CD4-positive, alpha-beta T cell (primary cell): ENCODE data around the gene PRKAG3. TPM values are rescaled to one million over a fixed set of nuclear protein-coding genes. Genes with fewer than 3 reads are reported as not detected.

Experiments used
- ATAC-seq: fragments of 200-7000 bp; cut with Tn5 transposase; one replicate; pipeline ENCODE4 v1.10.0; 2022; ENCODE audit warnings: mild to moderate bottlenecking; ENCODE audit not compliant: poor library complexity
- CTCF ChIA-PET: fragments of 350-600 bp; sonication (Branson Sonifier 250); formaldehyde crosslinking; loops from one replicate; lab custom pipeline; 2021; ENCODE audit warnings: antibody characterized with exemption, inconsistent platforms; lab: Charles Lee
- POLR2A ChIA-PET: fragments of 350-600 bp; sonication (Branson Sonifier 250); formaldehyde crosslinking; loops from one replicate; lab custom pipeline; 2021; ENCODE audit warnings: antibody characterized with exemption, inconsistent platforms; lab: Charles Lee
- DNase-seq, 14 experiments: peaks; one replicate each; pipeline ENCODE4 v3.0.0-alpha.2; 2013 to 2020; ENCODE audit warnings: mixed read lengths in 2 of 14
- H3K27ac ChIP-seq, 2 donors: one replicate each; pipeline versions ENCODE4 v1.5.1 to v1.7.0; 2013; ENCODE audit warnings: low read length in 2 of 2, low read depth in 1 of 2, mild to moderate bottlenecking in 1 of 2
- H3K27me3 ChIP-seq, 2 experiments: 1 replicate in 1 of 2; 2 replicates in 1 of 2; pipeline versions ENCODE4 v1.6.1 to v1.7.0; 2013; ENCODE audit warnings: low read length in 2 of 2, control low read depth in 1 of 2, mild to moderate bottlenecking in 1 of 2, moderate library complexity in 1 of 2; ENCODE audit not compliant: insufficient read depth in 2 of 2, control insufficient read depth in 1 of 2
- H3K36me3 ChIP-seq: one replicate; pipeline ENCODE4 v1.6.1; 2013; ENCODE audit warnings: low read length, control low read depth; ENCODE audit not compliant: insufficient read depth
- H3K4me1 ChIP-seq: one replicate; pipeline ENCODE4 v1.6.1; 2013; ENCODE audit warnings: low read length, control low read depth; ENCODE audit not compliant: insufficient read depth
- H3K4me3 ChIP-seq: one replicate; pipeline ENCODE4 v1.5.1; 2013; ENCODE audit warnings: mild to moderate bottlenecking, low read length, moderate library complexity
- H3K9me3 ChIP-seq, 2 experiments: 1 replicate in 1 of 2; 2 replicates in 1 of 2; pipeline versions ENCODE4 v1.6.1 to v1.7.0; 2013; ENCODE audit warnings: low read length in 2 of 2, mild to moderate bottlenecking in 2 of 2, control low read depth in 1 of 2, moderate library complexity in 1 of 2; ENCODE audit not compliant: control insufficient read depth in 1 of 2, insufficient read depth in 1 of 2
- H3K27ac Mint-ChIP-seq: one replicate; pipeline ENCODE4 v1.8.0; 2020; ENCODE audit warnings: mixed read lengths
- H3K27me3 Mint-ChIP-seq: one replicate; pipeline ENCODE4 v1.8.0; 2021; ENCODE audit warnings: mixed read lengths
- H3K36me3 Mint-ChIP-seq: one replicate; pipeline ENCODE4 v1.8.0; 2021; ENCODE audit warnings: low read depth, mixed read lengths
- H3K4me1 Mint-ChIP-seq: one replicate; pipeline ENCODE4 v1.8.0; 2021; ENCODE audit warnings: low read depth, mixed read lengths
- H3K4me3 Mint-ChIP-seq: one replicate; pipeline ENCODE4 v1.8.0; 2020; ENCODE audit warnings: mild to moderate bottlenecking, mixed read lengths
- H3K9me3 Mint-ChIP-seq: one replicate; pipeline ENCODE4 v1.8.0; 2020; ENCODE audit warnings: mixed read lengths
- CTCF ChIP-seq: fragments of 200-600 bp; IDR thresholded peaks from one replicate; pipeline ENCODE4 v1.8.0; 2022; ENCODE audit warnings: antibody characterized with exemption, mild to moderate bottlenecking
- intact Hi-C, 2 experiments: fragments of 100-400 bp; cut with DNase I in 1 of 2; cut with micrococcal nuclease in 1 of 2; formaldehyde crosslinking; loops; one replicate each; pipeline versions ENCODE4 v1.15.1 to v1.9.0; 2023 to 2025; cut with DNase I, micrococcal nuclease
- total RNA-seq, 174 experiments: library from RNA in 2 of 174; stranded (reverse) in 2 of 174; gene quantifications; one replicate each; pipeline ENCODE4 v1.2.3 and lab custom pipeline; 2021 to 2026

The PRKAG3 gene
- total RNA-seq, 2 experiments from 2014 or later = not detected

- H3K4me1 ChIP-seq = no peaks in the 10 kb centered on the region
- intact Hi-C loops = no loop called here
- H3K27ac ChIP-seq = no peak overlapping the region
- ATAC-seq (no peak), DNase-seq (no peak)
- Mint-ChIP-seq H3K27ac (no peak overlapping the region), H3K27me3 (peaks cover 42% of the 10 kb centered on the region), H3K36me3 (no peaks in the 10 kb centered on the region), H3K4me1 (no peaks in the 10 kb centered on the region), H3K4me3 (no peak overlapping the region), H3K9me3 (no peaks in the 10 kb centered on the region)
- H3K36me3 ChIP-seq = no peaks in the 10 kb centered on the region
- ChIA-PET POLR2A (no interaction called here), CTCF (no interaction called here)
- no peak for TF ChIP-seq CTCF
- H3K9me3 ChIP-seq = no peaks in the 10 kb centered on the region
- H3K27me3 ChIP-seq = peaks cover 13 to 14% of the 10 kb centered on the region in 2 experiments
- no peak overlapping the region for H3K4me3 ChIP-seq
These were observed 19.3 kb downstream of the PRKAG3 start for GRCh38 chr2:218812096-218812815.

GRCh38 chr2:218811382-218811781 lies 20.2 kb downstream of the PRKAG3 start:
- Histone ChIP-seq H3K36me3 (no peaks in the 10 kb centered on the region), H3K27me3 (peaks cover 11 to 18% of the 10 kb centered on the region in 2 experiments), H3K9me3 (no peaks in the 10 kb centered on the region), H3K4me1 (no peaks in the 10 kb centered on the region), H3K27ac (no peak overlapping the region), H3K4me3 (no peak overlapping the region)
- Mint-ChIP-seq H3K4me1 (no peaks in the 10 kb centered on the region), H3K27ac (no peak overlapping the region), H3K27me3 (peaks cover 43% of the 10 kb centered on the region), H3K36me3 (no peaks in the 10 kb centered on the region), H3K9me3 (no peaks in the 10 kb centered on the region), H3K4me3 (no peak overlapping the region)
- DNase-seq = no peak
- POLR2A ChIA-PET = no interaction called here
- TF ChIP-seq CTCF = no peak
- intact Hi-C loops = no loop called here
- CTCF ChIA-PET = interaction anchor here (1.1 kb wide), 1 partner anchor 14 kb away, joined by 3 read pairs; no protein-coding TSS in a partner anchor
- no peak for ATAC-seq

- H3K9me3 Mint-ChIP-seq = no peaks in the 10 kb centered on the region
- intact Hi-C loops = no loop called here
These were observed 21.3 kb downstream of the PRKAG3 start for GRCh38 chr2:218810256-218810655.

More at GRCh38 chr2:218810256-218810655, 21.3 kb downstream of the PRKAG3 start:
- Mint-ChIP-seq H3K4me1 (no peaks in the 10 kb centered on the region), H3K27ac (no peak overlapping the region), H3K4me3 (no peak overlapping the region), H3K27me3 (peaks cover 50% of the 10 kb centered on the region), H3K36me3 (no peaks in the 10 kb centered on the region)
- Histone ChIP-seq H3K9me3 (no peaks in the 10 kb centered on the region), H3K4me3 (no peak overlapping the region), H3K27ac (no peak overlapping the region), H3K36me3 (no peaks in the 10 kb centered on the region), H3K27me3 (peaks cover 11 to 20% of the 10 kb centered on the region in 2 experiments), H3K4me1 (no peaks in the 10 kb centered on the region)
- no peak for DNase-seq
- TF ChIP-seq CTCF = no peak
- ATAC-seq = no peak
- POLR2A ChIA-PET = no interaction called here
- CTCF ChIA-PET = interaction anchor here (1.1 kb wide), 1 partner anchor 13 kb away, joined by 3 read pairs; no protein-coding TSS in a partner anchor
